HEK293 (cell line): ENCODE data around the gene SHLD1.

Experiments used
- CTCF ChIA-PET: fragments of 350-600 bp; formaldehyde crosslinking; extraction: SDS; loops from one replicate; lab custom pipeline; 2021; ENCODE audit warnings: antibody characterized with exemption; lab: Yijun Ruan, JAX
- POLR2A ChIA-PET: fragments of 300-600 bp; formaldehyde crosslinking; extraction: SDS; loops from one replicate; lab custom pipeline; 2020; ENCODE audit warnings: antibody characterized with exemption, inconsistent platforms; lab: Yijun Ruan, JAX
- H3K27ac ChIP-seq: fragments of 200-500 bp; sonication (Bioruptor generic); 2 replicates; pipeline ENCODE4 v1.5.1; 2014; ENCODE audit warnings: low read depth, low read length, control low read depth, inconsistent platforms; ENCODE audit errors: extremely low read depth
- H3K36me3 ChIP-seq, 2 experiments: fragments of 200-500 bp in 1 of 2; sonication (Bioruptor generic) in 1 of 2; 1 replicate in 1 of 2; 2 replicates in 1 of 2; pipeline ENCODE4 v1.5.1; 2014 to 2017; ENCODE audit warnings: inconsistent platforms in 2 of 2, low read length in 2 of 2; ENCODE audit not compliant: control insufficient read depth in 2 of 2, insufficient read depth in 1 of 2
- H3K4me1 ChIP-seq: fragments of 200-500 bp; sonication (Bioruptor generic); 2 replicates; pipeline ENCODE4 v1.5.1; 2014; ENCODE audit warnings: mild to moderate bottlenecking, low read length, inconsistent platforms; ENCODE audit not compliant: control insufficient read depth, insufficient read depth
- H3K4me3 ChIP-seq: 2 replicates; pipeline ENCODE4 v1.5.1; 2011; ENCODE audit warnings: low read depth, mild to moderate bottlenecking, control low read depth, low read length, moderate library complexity
- H3K9me3 ChIP-seq: fragments of 200-500 bp; sonication (Bioruptor generic); 2 replicates; pipeline ENCODE4 v1.5.1; 2014; ENCODE audit warnings: low read depth, low read length, inconsistent platforms; ENCODE audit not compliant: control insufficient read depth, insufficient read depth
- GLI2 ChIP-seq: fragments of 450-650 bp; formaldehyde crosslinking; IDR thresholded peaks from 2 replicates; pipeline ENCODE4; 2017; ENCODE audit warnings: missing biosample characterization, missing genetic modification characterization, low read depth, borderline replicate concordance
- HOXD13 ChIP-seq: sonication (generic); formaldehyde crosslinking; IDR thresholded peaks from 2 replicates; pipeline ENCODE4 v1.8.0; 2022; ENCODE audit warnings: missing genetic modification reagents, borderline replicate concordance
- KLF10 ChIP-seq: fragments of 450-650 bp; IDR thresholded peaks from 2 replicates; pipeline ENCODE4 v1.5.1; 2018; ENCODE audit warnings: missing biosample characterization, mild to moderate bottlenecking, missing genetic modification characterization
- KLF17 ChIP-seq: fragments of 450-650 bp; formaldehyde crosslinking; IDR thresholded peaks from 2 replicates; pipeline ENCODE4 v1.5.1; 2016; ENCODE audit warnings: missing biosample characterization, missing genetic modification characterization
- PBX3 ChIP-seq: sonication (generic); formaldehyde crosslinking; IDR thresholded peaks from 2 replicates; pipeline ENCODE4 v1.8.1; 2022; ENCODE audit warnings: mild to moderate bottlenecking, moderate library complexity, missing genetic modification reagents
- REPIN1 ChIP-seq: fragments of 450-650 bp; formaldehyde crosslinking; IDR thresholded peaks from 2 replicates; pipeline ENCODE4 v1.5.1; 2017; ENCODE audit warnings: missing biosample characterization, missing genetic modification characterization, low read depth
- SCRT2 ChIP-seq: fragments of 450-650 bp; formaldehyde crosslinking; IDR thresholded peaks from 2 replicates; pipeline ENCODE4 v1.5.1; 2016; ENCODE audit warnings: missing biosample characterization, missing genetic modification characterization
- ZBTB7A ChIP-seq: fragments of 450-650 bp; formaldehyde crosslinking; IDR thresholded peaks from 2 replicates; pipeline ENCODE4 v1.5.1; 2016; ENCODE audit warnings: low read depth, missing biosample characterization, missing genetic modification characterization
- ZFHX2 ChIP-seq: fragments of 450-650 bp; formaldehyde crosslinking; conservative IDR thresholded peaks from 2 replicates; pipeline ENCODE4 v1.5.1; 2016; ENCODE audit warnings: missing biosample characterization, missing genetic modification characterization
- ZNF10 ChIP-seq: fragments of 450-650 bp; formaldehyde crosslinking; IDR thresholded peaks from 2 replicates; pipeline ENCODE4 v1.5.1; 2017; ENCODE audit warnings: missing biosample characterization, missing genetic modification characterization
- ZNF121 ChIP-seq: fragments of 450-650 bp; formaldehyde crosslinking; IDR thresholded peaks from 2 replicates; pipeline ENCODE4 v1.5.1; 2016; ENCODE audit warnings: missing biosample characterization, missing genetic modification characterization
- ZNF302 ChIP-seq: fragments of 450-650 bp; formaldehyde crosslinking; IDR thresholded peaks from 2 replicates; pipeline ENCODE4 v1.5.1; 2016; ENCODE audit warnings: missing biosample characterization, missing genetic modification characterization, low read depth
- ZNF394 ChIP-seq: fragments of 450-650 bp; formaldehyde crosslinking; IDR thresholded peaks from 2 replicates; pipeline ENCODE4 v1.5.1; 2016; ENCODE audit warnings: missing biosample characterization, missing genetic modification characterization, mild to moderate bottlenecking, moderate library complexity, borderline replicate concordance
- ZNF398 ChIP-seq: fragments of 450-650 bp; formaldehyde crosslinking; IDR thresholded peaks from 2 replicates; pipeline ENCODE4 v1.5.1; 2017; ENCODE audit warnings: missing biosample characterization, missing genetic modification characterization
- ZNF473 ChIP-seq: fragments of 450-650 bp; formaldehyde crosslinking; IDR thresholded peaks from 2 replicates; pipeline ENCODE4 v1.5.1; 2017; ENCODE audit warnings: missing biosample characterization, missing genetic modification characterization
- ZNF561 ChIP-seq: fragments of 450-650 bp; IDR thresholded peaks from 2 replicates; pipeline ENCODE4 v1.5.1; 2018; ENCODE audit warnings: missing biosample characterization, missing genetic modification characterization, borderline replicate concordance
- ZNF585B ChIP-seq: fragments of 450-650 bp; formaldehyde crosslinking; IDR thresholded peaks from 2 replicates; pipeline ENCODE4 v1.5.1; 2016; ENCODE audit warnings: missing biosample characterization, missing genetic modification characterization
- ZNF610 ChIP-seq: fragments of 450-650 bp; formaldehyde crosslinking; IDR thresholded peaks from 2 replicates; pipeline ENCODE4 v1.5.1; 2016; ENCODE audit warnings: missing biosample characterization, missing genetic modification characterization, borderline replicate concordance
- ZNF639 ChIP-seq: fragments of 450-650 bp; formaldehyde crosslinking; IDR thresholded peaks from 2 replicates; pipeline ENCODE4 v1.5.1; 2016; ENCODE audit warnings: missing biosample characterization, missing genetic modification characterization

SHLD1 gene

GRCh38 chr20:5706797-5707196 is 43.4 kb upstream of the SHLD1 start:
- H3K4me1 ChIP-seq: 0 out of 2 replicates have a peak, but pooled peaks cover 2% of the 10 kb centered on the region
- POLR2A ChIA-PET: no interaction called here
- no peak overlapping the region for H3K27ac ChIP-seq
- TF ChIP-seq ZNF121 (tag by site-specific recombination) (no peak), ZNF585B (tag by site-specific recombination) (no peak), ZNF639 (tag by site-specific recombination) (no peak), ZBTB7A (tag by site-specific recombination) (no peak), ZNF473 (tag by site-specific recombination) (no peak), REPIN1 (tag by site-specific recombination) (no peak), PBX3 (no peak), KLF17 (tag by site-specific recombination) (no peak), SCRT2 (tag by site-specific recombination) (no peak), ZNF398 (tag by site-specific recombination) (no peak), ZFHX2 (tag by site-specific recombination) (no peak), KLF10 (no peak), ZNF610 (tag by site-specific recombination) (no peak)
- CTCF ChIA-PET: no interaction called here
- no peak overlapping the region for H3K4me3 ChIP-seq
- no peaks in the 10 kb centered on the region for H3K36me3 ChIP-seq
- H3K9me3 ChIP-seq: no peaks in the 10 kb centered on the region

- TF ChIP-seq ZNF10 (tag by site-specific recombination) (no peak), ZNF561 (tag by site-specific recombination) (no peak), KLF10 (no peak), ZNF394 (no peak), GLI2 (no peak), HOXD13 (CRISPR knock-in tag) (no peak), ZNF302 (tag by site-specific recombination) (no peak)
- H3K9me3 ChIP-seq: no peaks in the 10 kb centered on the region
- H3K4me3 ChIP-seq: no peak overlapping the region
- ChIA-PET POLR2A (no interaction called here), CTCF (no interaction called here)
- H3K4me1 ChIP-seq: no peaks in the 10 kb centered on the region
- H3K27ac ChIP-seq: no peak overlapping the region
- no peaks in the 10 kb centered on the region for H3K36me3 ChIP-seq
Observed at GRCh38 chr20:5710551-5710950, 39.6 kb upstream of the SHLD1 start.
